Neural cell (in vitro differentiated cells): ENCODE results near the gene STXBP2. TPM values are rescaled to one million over a fixed set of nuclear protein-coding genes. Genes with fewer than 3 reads are reported as not detected.

Source experiments
- H2AFZ ChIP-seq: fragments of 200-600, 300-800 bp; sonication (generic), shearing (Covaris generic); 2 replicates; pipeline ENCODE4 v1.6.0; 2014; ENCODE audit warnings: low read depth, mild to moderate bottlenecking, antibody characterized with exemption, low read length, moderate library complexity
- H3F3A ChIP-seq: fragments of 200-600 bp; shearing (Covaris generic); 2 replicates; pipeline ENCODE4 v1.6.1; 2016; ENCODE audit warnings: mild to moderate bottlenecking, moderate library complexity, mixed read lengths, antibody characterized with exemption, low read length; ENCODE audit not compliant: insufficient read depth, poor library complexity, severe bottlenecking
- H3K27ac ChIP-seq: fragments of 200-600, 300-800 bp; sonication (generic), shearing (Covaris generic); 2 replicates; pipeline ENCODE4 v1.5.1; 2014; ENCODE audit warnings: mild to moderate bottlenecking, low read length, moderate library complexity
- H3K27me3 ChIP-seq: fragments of 300-800, 200-600 bp; sonication (generic), shearing (Covaris generic); 2 replicates; pipeline ENCODE4 v1.6.0; 2014; ENCODE audit warnings: mild to moderate bottlenecking, low read depth, low read length, moderate library complexity; ENCODE audit not compliant: insufficient read depth
- H3K36me3 ChIP-seq: fragments of 300-800, 200-600 bp; sonication (generic), shearing (Covaris generic); 2 replicates; pipeline ENCODE4 v1.5.1; 2014; ENCODE audit warnings: mild to moderate bottlenecking, antibody characterized with exemption, low read length, moderate library complexity; ENCODE audit not compliant: insufficient read depth
- H3K4me2 ChIP-seq: fragments of 300-800, 200-600 bp; sonication (generic), shearing (Covaris generic); 2 replicates; pipeline ENCODE4 v1.6.0; 2014; ENCODE audit warnings: mild to moderate bottlenecking, low read length
- H3K4me3 ChIP-seq: fragments of 300-800, 200-600 bp; sonication (generic), shearing (Covaris generic); 2 replicates; pipeline ENCODE4 v1.5.1; 2014; ENCODE audit warnings: mild to moderate bottlenecking, low read length, moderate library complexity
- H3K79me2 ChIP-seq: fragments of 200-600 bp; shearing (Covaris generic); replicated peaks from 2 replicates; pipeline ENCODE4 v1.6.0; 2014; ENCODE audit warnings: mild to moderate bottlenecking, low read length, moderate library complexity; ENCODE audit not compliant: insufficient read depth
- H3K9ac ChIP-seq: fragments of 300-800, 200-600 bp; sonication (generic), shearing (Covaris generic); 2 replicates; pipeline ENCODE4 v1.6.1; 2016; ENCODE audit warnings: mild to moderate bottlenecking, low read length, mixed read lengths
- H3K9me2 ChIP-seq: fragments of 200-600 bp; shearing (Covaris generic); 2 replicates; pipeline ENCODE4 v1.6.1; 2016; ENCODE audit warnings: mild to moderate bottlenecking, low read length, mixed read lengths; ENCODE audit not compliant: insufficient read depth
- H3K9me3 ChIP-seq: fragments of 200-600, 300-800 bp; sonication (generic), shearing (Covaris generic); 2 replicates; pipeline ENCODE4 v1.6.1; 2016; ENCODE audit warnings: mild to moderate bottlenecking, mixed run types, low read length, moderate library complexity, mixed read lengths
- H4K20me1 ChIP-seq: fragments of 200-600 bp; shearing (Covaris generic); 2 replicates; pipeline ENCODE4 v1.6.1; 2016; ENCODE audit warnings: mild to moderate bottlenecking, mixed run types; ENCODE audit not compliant: insufficient read depth
- EP300 ChIP-seq: fragments of 450-650 bp; conservative IDR thresholded peaks from 2 replicates; pipeline ENCODE4 v1.6.1; 2014; ENCODE audit warnings: antibody characterized with exemption, mild to moderate bottlenecking, moderate library complexity; ENCODE audit not compliant: poor library complexity, severe bottlenecking
- EZH2 ChIP-seq: fragments of 200-600, 300-800 bp; shearing (Covaris generic), sonication (generic); IDR thresholded peaks from 2 replicates; pipeline ENCODE4 v1.6.1; 2014; ENCODE audit warnings: antibody characterized with exemption, low read length, borderline replicate concordance, mild to moderate bottlenecking; ENCODE audit not compliant: insufficient read depth, poor library complexity, severe bottlenecking
- MXI1 ChIP-seq: fragments of 450-650 bp; conservative IDR thresholded peaks from 2 replicates; pipeline ENCODE4 v1.6.1; 2014; ENCODE audit warnings: antibody characterized with exemption, mild to moderate bottlenecking; ENCODE audit not compliant: poor library complexity, severe bottlenecking
- POLR2AphosphoS5 ChIP-seq: IDR thresholded peaks from 2 replicates; pipeline ENCODE4 v1.6.1; 2012
- RAD21 ChIP-seq: fragments of 450-650 bp; conservative IDR thresholded peaks from 2 replicates; pipeline ENCODE4 v1.6.1; 2014; ENCODE audit warnings: antibody characterized with exemption, mild to moderate bottlenecking, moderate library complexity
- SMC3 ChIP-seq: fragments of 450-650 bp; conservative IDR thresholded peaks from 2 replicates; pipeline ENCODE4 v1.6.1; 2014; ENCODE audit warnings: antibody characterized with exemption, mild to moderate bottlenecking, moderate library complexity; ENCODE audit not compliant: poor library complexity
- TAF1 ChIP-seq: IDR thresholded peaks from 2 replicates; pipeline ENCODE4 v1.6.1; 2012; ENCODE audit warnings: low read depth
- polyA plus RNA-seq: library from polyadenylated mRNA; depleted of rRNA; stranded (reverse); fragments of >200 nt; gene quantifications from 2 replicates; pipeline ENCODE4 v1.2.3, GENCODE V29; 2014
- TF ChIP-seq, protein P1 (sequence below): IDR thresholded peaks from 2 replicates; pipeline ENCODE4 v1.6.1; 2012; ENCODE audit warnings: borderline replicate concordance

STXBP2 gene
- polyA plus RNA-seq, 1 donor from 2014 or later = 1.7 TPM

DNA sequence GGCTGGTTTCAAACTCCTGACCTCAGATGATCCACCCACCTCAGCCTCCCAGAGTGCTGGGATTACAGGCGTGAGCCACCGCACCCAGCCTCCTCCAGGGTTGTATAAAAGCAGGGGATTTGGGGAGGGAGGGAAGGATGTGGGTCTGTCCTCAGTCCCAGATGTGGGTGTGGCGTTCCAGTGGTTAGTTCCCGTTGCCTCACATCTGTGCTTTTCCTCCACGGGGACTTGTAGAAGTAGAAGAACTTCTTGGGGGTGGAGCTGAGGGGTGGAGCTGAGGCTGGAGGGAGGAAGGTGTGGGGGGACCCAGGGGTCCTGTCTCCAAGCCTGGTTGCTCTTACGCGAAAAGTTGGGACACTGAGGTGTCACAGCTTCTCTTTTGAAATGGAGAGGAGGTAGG, 39.5 kb downstream of the STXBP2 start:
- H3K4me2 ChIP-seq = no peak overlapping the region
- no peak for TF ChIP-seq EP300
- no peak for TF ChIP-seq TAF1
- no peak for TF ChIP-seq POLR2AphosphoS5
- no peaks in the 10 kb centered on the region for H4K20me1 ChIP-seq
- H3F3A ChIP-seq = no peaks in the 10 kb centered on the region
- H3K9me2 ChIP-seq = no peaks in the 10 kb centered on the region
- H3K9me3 ChIP-seq = no peaks in the 10 kb centered on the region
- H3K36me3 ChIP-seq = no peaks in the 10 kb centered on the region
- peaks cover 6% of the 10 kb centered on the region for H3K79me2 ChIP-seq
- no peak overlapping the region for H3K4me3 ChIP-seq
- H2AFZ ChIP-seq = no peak overlapping the region
- H3K9ac ChIP-seq = no peak overlapping the region
- no peaks in the 10 kb centered on the region for H3K27me3 ChIP-seq
- no peak overlapping the region for H3K27ac ChIP-seq

DNA sequence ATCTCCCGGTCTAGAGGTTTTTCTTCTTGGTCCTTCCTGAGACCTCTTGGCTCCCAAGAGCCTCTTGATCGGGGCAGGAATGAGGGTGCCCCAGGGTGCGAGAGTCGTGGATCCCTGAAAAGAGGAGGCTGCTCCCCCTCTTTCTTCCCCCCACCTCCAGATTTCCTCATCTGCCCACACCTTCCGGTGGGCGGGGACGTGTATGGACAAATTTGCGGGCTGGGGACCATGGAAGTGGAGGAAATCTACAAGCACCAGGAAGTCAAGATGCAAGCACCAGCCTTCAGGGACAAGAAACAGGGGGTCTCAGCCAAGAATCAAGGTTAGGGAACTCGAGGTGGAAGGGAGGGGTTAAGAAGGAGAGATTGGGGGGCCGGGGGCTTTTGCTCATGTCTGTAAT, 39.9 kb downstream of the STXBP2 start, which contains the start of gene MCEMP1:
Gene MCEMP1, plus strand, starts transcription at position 237 of the 400 bp plus-strand sequence. Its CDS starts 31 bp downstream, at position 268.
- Histone ChIP-seq H4K20me1 (no peaks in the 10 kb centered on the region), H3K9ac (no peak within 1 kb of the TSS), H2AFZ (no peak within 1 kb of the TSS), H3K36me3 (no peaks in the 10 kb centered on the region), H3K9me3 (no peaks in the 10 kb centered on the region), H3K79me2 (peaks cover 8% of the 10 kb centered on the region), H3K4me2 (no peak within 1 kb of the TSS), H3K27ac (no peak within 1 kb of the TSS), H3K9me2 (no peaks in the 10 kb centered on the region), H3K4me3 (no peak within 1 kb of the TSS), H3K27me3 (no peaks in the 10 kb centered on the region), H3F3A (no peaks in the 10 kb centered on the region)
- TF ChIP-seq, protein P1, sequence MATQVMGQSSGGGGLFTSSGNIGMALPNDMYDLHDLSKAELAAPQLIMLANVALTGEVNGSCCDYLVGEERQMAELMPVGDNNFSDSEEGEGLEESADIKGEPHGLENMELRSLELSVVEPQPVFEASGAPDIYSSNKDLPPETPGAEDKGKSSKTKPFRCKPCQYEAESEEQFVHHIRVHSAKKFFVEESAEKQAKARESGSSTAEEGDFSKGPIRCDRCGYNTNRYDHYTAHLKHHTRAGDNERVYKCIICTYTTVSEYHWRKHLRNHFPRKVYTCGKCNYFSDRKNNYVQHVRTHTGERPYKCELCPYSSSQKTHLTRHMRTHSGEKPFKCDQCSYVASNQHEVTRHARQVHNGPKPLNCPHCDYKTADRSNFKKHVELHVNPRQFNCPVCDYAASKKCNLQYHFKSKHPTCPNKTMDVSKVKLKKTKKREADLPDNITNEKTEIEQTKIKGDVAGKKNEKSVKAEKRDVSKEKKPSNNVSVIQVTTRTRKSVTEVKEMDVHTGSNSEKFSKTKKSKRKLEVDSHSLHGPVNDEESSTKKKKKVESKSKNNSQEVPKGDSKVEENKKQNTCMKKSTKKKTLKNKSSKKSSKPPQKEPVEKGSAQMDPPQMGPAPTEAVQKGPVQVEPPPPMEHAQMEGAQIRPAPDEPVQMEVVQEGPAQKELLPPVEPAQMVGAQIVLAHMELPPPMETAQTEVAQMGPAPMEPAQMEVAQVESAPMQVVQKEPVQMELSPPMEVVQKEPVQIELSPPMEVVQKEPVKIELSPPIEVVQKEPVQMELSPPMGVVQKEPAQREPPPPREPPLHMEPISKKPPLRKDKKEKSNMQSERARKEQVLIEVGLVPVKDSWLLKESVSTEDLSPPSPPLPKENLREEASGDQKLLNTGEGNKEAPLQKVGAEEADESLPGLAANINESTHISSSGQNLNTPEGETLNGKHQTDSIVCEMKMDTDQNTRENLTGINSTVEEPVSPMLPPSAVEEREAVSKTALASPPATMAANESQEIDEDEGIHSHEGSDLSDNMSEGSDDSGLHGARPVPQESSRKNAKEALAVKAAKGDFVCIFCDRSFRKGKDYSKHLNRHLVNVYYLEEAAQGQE = no peak
- TF ChIP-seq TAF1 (no peak), EP300 (no peak), SMC3 (no peak), POLR2AphosphoS5 (no peak)

DNA sequence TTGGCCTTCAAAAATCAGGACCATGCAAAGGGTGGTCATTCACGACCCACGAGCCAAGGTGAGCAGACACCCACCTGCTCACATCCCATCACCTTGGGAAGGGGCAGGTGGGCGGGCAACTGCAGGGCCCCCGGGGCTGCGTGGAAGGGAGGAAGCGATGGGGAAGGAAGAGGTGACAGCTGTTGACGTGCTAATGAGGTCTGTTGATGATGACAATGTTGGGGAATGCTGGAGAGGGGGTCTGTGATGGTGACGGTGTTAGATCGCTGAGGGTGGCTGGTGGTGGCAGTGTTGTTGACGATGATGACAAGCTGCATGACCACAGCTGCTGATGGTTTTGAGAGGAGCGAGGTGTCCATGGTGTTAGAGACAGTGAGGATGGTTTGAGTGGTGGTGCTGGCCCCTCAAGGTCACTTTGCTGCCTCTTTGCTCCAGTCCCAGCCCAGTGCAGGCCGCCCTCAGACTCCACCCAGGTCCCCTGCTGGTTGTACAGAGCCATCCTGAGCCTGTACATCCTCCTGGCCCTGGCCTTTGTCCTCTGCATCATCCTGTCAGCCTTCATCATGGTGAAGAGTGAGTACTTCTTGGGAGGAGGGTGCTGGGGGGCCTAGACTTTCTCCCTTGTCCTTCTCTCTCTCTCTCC, 40.9 kb downstream of the STXBP2 start:
- Histone ChIP-seq H4K20me1 (no peaks in the 10 kb centered on the region), H3K27ac (no peak overlapping the region), H3K27me3 (no peaks in the 10 kb centered on the region), H3K36me3 (no peaks in the 10 kb centered on the region), H3K9me2 (no peaks in the 10 kb centered on the region), H3K4me2 (no peak overlapping the region), H3K79me2 (peaks cover 8% of the 10 kb centered on the region), H2AFZ (no peak overlapping the region), H3K9ac (no peak overlapping the region), H3K4me3 (no peak overlapping the region), H3F3A (no peaks in the 10 kb centered on the region), H3K9me3 (no peaks in the 10 kb centered on the region)
- TF ChIP-seq EZH2 (no peak), RAD21 (no peak), TAF1 (no peak), POLR2AphosphoS5 (no peak), MXI1 (no peak), EP300 (no peak), SMC3 (no peak)
